Measurements from ENCODE around the gene TRAFD1.
"Not testable (repeated sequence)": the region's sequence is repeated elsewhere in the genome, so short reads cannot be mapped to it uniquely, and the experiment has no call there.

The TRAFD1 gene

DNA sequence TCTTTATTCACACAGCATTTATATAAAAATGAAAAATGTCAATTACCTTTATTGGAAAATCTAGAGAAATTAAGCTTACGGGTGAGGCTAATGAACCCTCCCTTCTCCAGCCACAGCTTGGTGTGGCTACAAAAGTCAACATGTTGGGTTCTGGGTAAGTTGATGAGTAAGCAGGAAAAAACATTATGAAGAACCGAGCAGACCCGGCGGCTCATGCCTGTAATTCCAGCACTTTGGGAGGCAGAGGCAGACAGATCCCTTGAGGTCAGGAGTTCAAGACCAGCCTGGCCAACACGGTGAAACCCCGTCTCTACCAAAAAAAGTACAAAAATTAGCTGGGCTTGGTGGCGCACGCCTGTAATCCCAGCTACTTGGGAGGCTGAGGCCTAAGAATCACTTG is 27.7 kb upstream of the TRAFD1 start:
- TF ChIP-seq ZNF565 (CRISPR knock-in tag; conservative IDR thresholded peaks at IDR 0.05; ENCODE audit: low read depth) (no peak), TCF4 (CRISPR knock-in tag; IDR thresholded peaks at IDR 0.05; ENCODE audit: borderline replicate concordance) (no peak), CSDC2 (CRISPR knock-in tag; IDR thresholded peaks at IDR 0.05) (no peak), TSHZ2 (CRISPR knock-in tag; IDR thresholded peaks at IDR 0.05) (no peak)
- TF ChIP-seq, protein P1, sequence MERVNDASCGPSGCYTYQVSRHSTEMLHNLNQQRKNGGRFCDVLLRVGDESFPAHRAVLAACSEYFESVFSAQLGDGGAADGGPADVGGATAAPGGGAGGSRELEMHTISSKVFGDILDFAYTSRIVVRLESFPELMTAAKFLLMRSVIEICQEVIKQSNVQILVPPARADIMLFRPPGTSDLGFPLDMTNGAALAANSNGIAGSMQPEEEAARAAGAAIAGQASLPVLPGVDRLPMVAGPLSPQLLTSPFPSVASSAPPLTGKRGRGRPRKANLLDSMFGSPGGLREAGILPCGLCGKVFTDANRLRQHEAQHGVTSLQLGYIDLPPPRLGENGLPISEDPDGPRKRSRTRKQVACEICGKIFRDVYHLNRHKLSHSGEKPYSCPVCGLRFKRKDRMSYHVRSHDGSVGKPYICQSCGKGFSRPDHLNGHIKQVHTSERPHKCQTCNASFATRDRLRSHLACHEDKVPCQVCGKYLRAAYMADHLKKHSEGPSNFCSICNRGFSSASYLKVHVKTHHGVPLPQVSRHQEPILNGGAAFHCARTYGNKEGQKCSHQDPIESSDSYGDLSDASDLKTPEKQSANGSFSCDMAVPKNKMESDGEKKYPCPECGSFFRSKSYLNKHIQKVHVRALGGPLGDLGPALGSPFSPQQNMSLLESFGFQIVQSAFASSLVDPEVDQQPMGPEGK (CRISPR knock-in tag; IDR thresholded peaks at IDR 0.05; ENCODE audit: borderline replicate concordance): no peak
- no peak for ATAC-seq

DNA sequence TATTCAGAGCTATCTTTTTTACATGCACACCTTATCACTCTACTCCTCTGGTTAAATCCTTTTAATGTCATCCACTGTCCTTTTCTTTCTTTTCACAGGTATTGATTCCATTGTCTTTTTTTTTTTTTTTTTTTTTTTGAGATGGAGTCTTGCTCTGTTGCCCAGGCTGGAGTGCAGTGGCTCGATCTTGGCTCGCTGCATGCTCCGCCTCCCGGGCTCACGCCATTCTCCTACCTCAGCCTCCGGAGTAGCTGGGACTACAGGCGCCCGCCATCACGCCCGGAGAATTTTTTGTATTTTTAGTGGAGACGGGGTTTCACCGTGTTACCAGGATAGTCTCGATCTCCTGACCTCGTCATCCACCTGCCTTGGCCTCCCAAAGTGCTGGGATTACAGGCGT is 24.9 kb upstream of the TRAFD1 start:
- not testable (repeated sequence) for ATAC-seq

DNA sequence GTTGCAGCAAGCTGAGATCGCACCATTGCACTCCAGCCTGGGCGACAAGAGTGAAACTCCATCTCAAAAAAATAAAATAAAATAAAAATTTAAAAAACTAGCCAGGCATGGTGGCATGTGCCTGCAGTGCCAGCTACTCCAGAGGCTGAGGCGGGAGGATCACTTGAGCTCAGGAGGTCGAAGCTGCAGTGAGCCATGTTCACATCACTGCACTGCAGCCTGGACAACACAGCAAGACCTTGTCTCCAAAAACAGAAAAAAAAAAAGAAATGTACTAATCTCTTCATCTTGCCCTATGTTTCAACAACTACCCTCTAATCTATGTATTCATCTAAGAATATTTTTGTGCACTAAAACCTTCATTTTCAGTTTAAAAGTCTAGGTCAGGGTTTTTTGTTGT is 23.2 kb upstream of the TRAFD1 start:
- no peak for ATAC-seq
- TF ChIP-seq, protein P1 (CRISPR knock-in tag; IDR thresholded peaks at IDR 0.05; ENCODE audit: borderline replicate concordance): no peak
- TF ChIP-seq BACH2 (CRISPR knock-in tag; IDR thresholded peaks at IDR 0.05; ENCODE audit: borderline replicate concordance) (no peak), POU6F1 (CRISPR knock-in tag; IDR thresholded peaks at IDR 0.05; ENCODE audit: borderline replicate concordance, low read depth) (no peak)

DNA sequence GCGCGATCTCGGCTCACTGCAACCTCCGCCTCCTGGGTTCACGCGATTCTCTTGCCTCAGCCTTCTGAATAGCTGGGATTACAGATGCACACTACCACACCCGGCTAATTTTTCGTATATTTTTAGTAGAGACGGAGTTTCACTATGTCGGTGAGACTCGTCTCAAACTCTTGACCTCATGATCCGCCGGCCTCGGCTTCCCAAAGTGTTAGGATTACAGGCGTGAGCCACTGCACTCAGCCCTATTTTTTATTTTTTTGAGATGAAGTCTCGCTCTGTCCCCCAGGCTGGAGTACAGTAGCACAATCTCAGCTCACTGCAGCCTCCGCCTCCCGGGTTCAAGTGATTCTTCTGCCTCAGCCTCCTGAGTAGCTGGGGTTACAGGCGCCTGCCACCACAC is 22.6 kb upstream of the TRAFD1 start:
- not testable (repeated sequence) for ATAC-seq

GRCh38 chr12:112103758-112104503 is 21.4 kb upstream of the TRAFD1 start:
- ATAC-seq: no peak
- no peak for TF ChIP-seq ZNF70 (CRISPR knock-in tag; IDR thresholded peaks at IDR 0.05)
- TF ChIP-seq CSRNP3 (CRISPR knock-in tag; IDR thresholded peaks at IDR 0.05): no peak
- no peak for TF ChIP-seq CREB5 (CRISPR knock-in tag; IDR thresholded peaks at IDR 0.05; ENCODE audit: low read depth)
- TF ChIP-seq BACH2 (CRISPR knock-in tag; IDR thresholded peaks at IDR 0.05; ENCODE audit: borderline replicate concordance): no peak
- TF ChIP-seq ZC3H10 (CRISPR knock-in tag; IDR thresholded peaks at IDR 0.05): no peak
- no peak for TF ChIP-seq ZNF565 (CRISPR knock-in tag; conservative IDR thresholded peaks at IDR 0.05; ENCODE audit: low read depth)
- TF ChIP-seq CSDC2 (CRISPR knock-in tag; IDR thresholded peaks at IDR 0.05): no peak
- TF ChIP-seq ZFP30 (CRISPR knock-in tag; IDR thresholded peaks at IDR 0.05): no peak
